Liver (tissue), 3 donors: Measurements from ENCODE around the gene NFATC1.
"Not testable (repeated sequence)": the region's sequence is repeated elsewhere in the genome, so short reads cannot be mapped to it uniquely, and the experiment has no call there.

Experiments
- CTCF ChIP-seq: fragments of 150-350 bp; IDR thresholded peaks from 2 replicates; pipeline ENCODE4 v1.5.1; 2017; ENCODE audit warnings: improper control_type of control experiment, low read depth, low read length; ENCODE audit not compliant: missing input control
- JUND ChIP-seq, 2 donors: IDR thresholded peaks; 2 replicates each; pipeline ENCODE4 v1.6.1; 2016; ENCODE audit warnings: antibody characterized with exemption in 2 of 2
- MAX ChIP-seq: IDR thresholded peaks from 2 replicates; pipeline ENCODE4 v1.6.1; 2016; ENCODE audit warnings: antibody characterized with exemption
- REST ChIP-seq: IDR thresholded peaks from 2 replicates; pipeline ENCODE4 v1.6.1; 2016; ENCODE audit warnings: antibody characterized with exemption, mild to moderate bottlenecking
- donor health status: healthy.
- donor health status: healthy.

GRCh38 chr18:79376661-79377060 is 19.1 kb upstream of the NFATC1 start:
- TF ChIP-seq MAX; REST; CTCF; JUND (IDR thresholded peaks at IDR 0.05): not testable (repeated sequence)
